HepG2 (cell line): ENCODE results near the gene PPM1H. TPM values are rescaled to one million over a fixed set of nuclear protein-coding genes. Genes with fewer than 3 reads are reported as not detected.

ENCODE experiments used
- ATAC-seq: fragments of 200-7000 bp; cut with Tn5 transposase; 3 replicates; pipeline ENCODE4 v1.9.1; 2020; ENCODE audit warnings: mild to moderate bottlenecking, moderate library complexity
- BruUV-seq: library from RNA; stranded (reverse); fragments of 400-500 nt; replicated peaks from 2 replicates; lab custom pipeline; 2021; lab: Mats Ljungman, UMichigan
- CTCF ChIA-PET: fragments of 300-600 bp; formaldehyde crosslinking; extraction: SDS; loops from one replicate; lab custom pipeline; 2021; ENCODE audit warnings: low total read pairs, inconsistent platforms, low intra/inter-chr PET ratio; lab: Yijun Ruan, JAX
- POLR2A ChIA-PET: fragments of 350-600 bp; sonication (Branson Sonifier 250); formaldehyde crosslinking; loops from one replicate; lab custom pipeline; 2020; ENCODE audit warnings: antibody characterized with exemption, inconsistent platforms; lab: Yijun Ruan, JAX
- DNase-seq: peaks from one replicate; pipeline ENCODE4 v3.0.0-alpha.2; 2015; ENCODE audit warnings: low spot score
- FAIRE-seq: peaks from 3 replicates; lab custom pipeline; 2011; peaks lifted over from hg19 to GRCh38; lab: Jason Lieb, UNC
- H2AFZ ChIP-seq: one replicate; pipeline ENCODE4 v1.6.1; 2011; ENCODE audit warnings: low read length, inconsistent platforms
- H3K27ac ChIP-seq: fragments of 300-600 bp; 3 replicates; pipeline ENCODE4 v1.8.0; 2011; ENCODE audit warnings: mixed run types, mild to moderate bottlenecking, mixed read lengths, low read length, inconsistent platforms; ENCODE audit not compliant: insufficient read depth; ENCODE audit errors: extremely low read length
- H3K27me3 ChIP-seq, 2 experiments: fragments of 200-600 bp in 1 of 2; 2 replicates in 1 of 2; 3 replicates in 1 of 2; pipeline versions ENCODE4 v1.6.0 to v1.8.0; 2011; ENCODE audit warnings: low read length in 2 of 2, mild to moderate bottlenecking in 2 of 2, moderate library complexity in 2 of 2, inconsistent platforms in 1 of 2; ENCODE audit not compliant: insufficient read depth in 2 of 2, control insufficient read depth in 1 of 2
- H3K36me3 ChIP-seq, 2 experiments: fragments of 200-600 bp in 1 of 2; replicated peaks in 1 of 2; 2 replicates in 1 of 2; 3 replicates in 1 of 2; pipeline versions ENCODE4 v1.5.1 to v1.8.0; 2011; ENCODE audit warnings: low read length in 2 of 2, inconsistent platforms in 1 of 2; ENCODE audit not compliant: insufficient read depth in 2 of 2, control insufficient read depth in 1 of 2
- H3K4me1 ChIP-seq: 2 replicates; pipeline ENCODE4 v1.5.1; 2012; ENCODE audit warnings: low read length, inconsistent platforms; ENCODE audit not compliant: insufficient read depth
- H3K4me2 ChIP-seq: 2 replicates; pipeline ENCODE4 v1.6.0; 2011; ENCODE audit warnings: low read depth, low read length, inconsistent platforms
- H3K4me3 ChIP-seq, 3 experiments: fragments of 200-600 bp in 1 of 3; sonication (generic), shearing (Covaris generic) in 1 of 3; replicated peaks in 1 of 3; 2 replicates each; pipeline ENCODE4 v1.5.1; 2011 to 2016; ENCODE audit warnings: low read length in 3 of 3, inconsistent platforms in 2 of 3, low read depth in 2 of 3, mild to moderate bottlenecking in 2 of 3, control low read depth in 1 of 3, mixed read lengths in 1 of 3; ENCODE audit not compliant: insufficient read depth in 1 of 3
- H3K79me2 ChIP-seq: one replicate; pipeline ENCODE4 v1.6.1; 2011; ENCODE audit warnings: low read length, inconsistent platforms; ENCODE audit not compliant: insufficient read depth
- H3K9ac ChIP-seq: 2 replicates; pipeline ENCODE4 v1.6.0; 2011; ENCODE audit warnings: mild to moderate bottlenecking, low read depth, low read length, inconsistent platforms; ENCODE audit not compliant: insufficient read depth
- H3K9me3 ChIP-seq: 2 replicates; pipeline ENCODE4 v1.5.1; 2012; ENCODE audit warnings: mild to moderate bottlenecking, low read length
- H4K20me1 ChIP-seq: 2 replicates; pipeline ENCODE4 v1.6.0; 2011; ENCODE audit warnings: inconsistent platforms, mild to moderate bottlenecking, low read length, moderate library complexity; ENCODE audit not compliant: insufficient read depth
- ATF7-NPFF ChIP-seq: sonication (generic); formaldehyde crosslinking; IDR thresholded peaks from 2 replicates; pipeline ENCODE4 v1.8.1; 2023; ENCODE audit warnings: mild to moderate bottlenecking, low read depth, missing genetic modification reagents, moderate library complexity
- CTCF ChIP-seq: sonication (generic); formaldehyde crosslinking; IDR thresholded peaks from 2 replicates; pipeline ENCODE4 v1.5.0; 2020; ENCODE audit warnings: mild to moderate bottlenecking, missing genetic modification reagents, moderate library complexity
- FOXK2 ChIP-seq: fragments of 450-650 bp; IDR thresholded peaks from 2 replicates; pipeline ENCODE4 v1.6.1; 2016
- KDM5A ChIP-seq: fragments of 200-600 bp; sonication (generic); IDR thresholded peaks from 2 replicates; pipeline ENCODE4 v1.7.0; 2018; ENCODE audit warnings: antibody characterized with exemption, mild to moderate bottlenecking, low read length, borderline replicate concordance
- PAWR ChIP-seq: sonication (generic); formaldehyde crosslinking; IDR thresholded peaks from 2 replicates; pipeline ENCODE4 v1.4.0; 2020; ENCODE audit warnings: missing genetic modification reagents, mild to moderate bottlenecking, borderline replicate concordance
- RNF2 ChIP-seq: fragments of 450-650 bp; conservative IDR thresholded peaks from 2 replicates; pipeline ENCODE4 v1.6.1; 2016; ENCODE audit warnings: low read depth
- STAG1 ChIP-seq: sonication (generic); formaldehyde crosslinking; IDR thresholded peaks from 2 replicates; pipeline ENCODE4 v1.4.0; 2020; ENCODE audit warnings: missing genetic modification reagents
- YEATS4 ChIP-seq: sonication (generic); formaldehyde crosslinking; IDR thresholded peaks from 2 replicates; pipeline ENCODE4 v1.4.0; 2020; ENCODE audit warnings: missing genetic modification reagents, borderline replicate concordance
- ZNF484 ChIP-seq: sonication (generic); formaldehyde crosslinking; IDR thresholded peaks from 2 replicates; pipeline ENCODE4 v1.5.1; 2020; ENCODE audit warnings: mild to moderate bottlenecking, low read depth, missing genetic modification reagents, borderline replicate concordance
- ZNF570 ChIP-seq: sonication (generic); formaldehyde crosslinking; IDR thresholded peaks from 2 replicates; pipeline ENCODE4 v1.4.0; 2020; ENCODE audit warnings: mild to moderate bottlenecking, missing genetic modification reagents, borderline replicate concordance
- WGBS: methylation state at CpG from one replicate; pipeline ENCODE4 v1.1.6; 2017; ENCODE audit warnings: low lambda C conversion rate; 5-methylcytosine and 5-hydroxymethylcytosine counted together
- in situ Hi-C: cut with HindIII; loops from 2 replicates; pipeline ENCODE4 v1.10.0; 2017; ENCODE audit warnings: low pct_unique_long_range_greater_than_20kb; ENCODE audit not compliant: extremely low pct_ligation_motif_present
- intact Hi-C: fragments of 100-400 bp; cut with micrococcal nuclease; formaldehyde crosslinking; loops from one replicate; pipeline ENCODE4 v1.10.0; 2022; ENCODE audit not compliant: unreplicated experiment
- polyA plus RNA-seq, 8 experiments: library from polyadenylated mRNA; depleted of rRNA in 3 of 8; stranded (reverse) in 7 of 8; unstranded in 1 of 8; fragments of >200 nt; fragmentation: Illumina TruSeq in 4 of 8; extraction: Trizol in 4 of 8; gene quantifications; 2 replicates each; pipeline versions ENCODE4 v1.2.1 to v1.2.3, GENCODE V29; 2011 to 2016; ENCODE audit warnings: low read depth in 4 of 8, missing spikeins in 1 of 8, mixed read lengths in 1 of 8; ENCODE audit not compliant: insufficient read depth in 1 of 8
- total RNA-seq, 5 experiments: library from RNA; depleted of rRNA; stranded (reverse); fragments of >200 nt; fragmentation: Illumina TruSeq; extraction: Trizol; gene quantifications; 2 replicates each; pipeline ENCODE4 v1.2.3, GENCODE V29; 2016; ENCODE audit warnings: low read depth in 1 of 5
- TF ChIP-seq, protein P1 (sequence below): sonication (generic); formaldehyde crosslinking; IDR thresholded peaks from 2 replicates; pipeline ENCODE4 v1.5.0; 2020; ENCODE audit warnings: mild to moderate bottlenecking, low read depth, missing genetic modification reagents, borderline replicate concordance
- TF ChIP-seq, protein P2 (sequence below): sonication (generic); formaldehyde crosslinking; IDR thresholded peaks from 2 replicates; pipeline ENCODE4 v1.5.0; 2020; ENCODE audit warnings: missing genetic modification reagents, mild to moderate bottlenecking, borderline replicate concordance
- TF ChIP-seq, protein P3 (sequence below): sonication (generic); formaldehyde crosslinking; IDR thresholded peaks from 2 replicates; pipeline ENCODE4 v1.5.0; 2020; ENCODE audit warnings: missing genetic modification reagents, mild to moderate bottlenecking, borderline replicate concordance

Gene PPM1H
- total and polyA plus RNA-seq, 2 of the 13 experiments (the other 11 are each of a cell fraction or from before 2014, with no cell fraction given): 29.1 to 38.1 TPM

- H2AFZ ChIP-seq: no peak overlapping the region
- peaks cover 13 to 57% of the 10 kb centered on the region in 2 experiments for H3K36me3 ChIP-seq
- ATAC-seq: no peak
- no peaks in the 10 kb centered on the region for H3K4me1 ChIP-seq
- H3K4me3 ChIP-seq: no peak overlapping the region
- H3K9ac ChIP-seq: no peak overlapping the region
- no peak for DNase-seq
- H3K79me2 ChIP-seq: peaks cover 14% of the 10 kb centered on the region
- CTCF ChIA-PET: no interaction called here
- in situ Hi-C loops (no loop called here), intact Hi-C loops (no loop called here)
- H4K20me1 ChIP-seq: no peaks in the 10 kb centered on the region
- no peaks in the 10 kb centered on the region for H3K27me3 ChIP-seq
- H3K27ac ChIP-seq: no peak overlapping the region
- TF ChIP-seq, protein P1, sequence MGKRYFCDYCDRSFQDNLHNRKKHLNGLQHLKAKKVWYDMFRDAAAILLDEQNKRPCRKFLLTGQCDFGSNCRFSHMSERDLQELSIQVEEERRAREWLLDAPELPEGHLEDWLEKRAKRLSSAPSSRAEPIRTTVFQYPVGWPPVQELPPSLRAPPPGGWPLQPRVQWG (CRISPR knock-in tag): no peak
- TF ChIP-seq KDM5A: no peak
- TF ChIP-seq CTCF (CRISPR knock-in tag): peak; percentile 40
- TF ChIP-seq STAG1 (CRISPR knock-in tag): peak; percentile 47
- no peak for TF ChIP-seq RNF2
- TF ChIP-seq YEATS4 (CRISPR knock-in tag): no peak
- POLR2A ChIA-PET: no interaction called here
- no peak overlapping the region for H3K4me2 ChIP-seq
- BruUV-seq: no TSS peak
- WGBS: 94% methylated on average over 4 of the region's 4 CpGs
- no peak for FAIRE-seq
- H3K9me3 ChIP-seq: no peaks in the 10 kb centered on the region
These were observed 132.0 kb downstream of the PPM1H start for GRCh38 chr12:62802984-62803383.

- Histone ChIP-seq H3K36me3 (peaks cover 14 to 58% of the 10 kb centered on the region in 2 experiments), H3K27me3 (no peaks in the 10 kb centered on the region), H4K20me1 (no peaks in the 10 kb centered on the region), H3K9me3 (no peaks in the 10 kb centered on the region), H3K27ac (no peak overlapping the region), H3K4me1 (no peaks in the 10 kb centered on the region), H3K9ac (no peak overlapping the region), H3K79me2 (peaks cover 14% of the 10 kb centered on the region), H3K4me3 (no peak overlapping the region), H3K4me2 (no peak overlapping the region), H2AFZ (no peak overlapping the region)
- ChIA-PET CTCF (no interaction called here), POLR2A (no interaction called here)
- no peak for ATAC-seq
- 92% methylated on average over 7 of the region's 7 CpGs for WGBS
- in situ Hi-C loops (no loop called here), intact Hi-C loops (no loop called here)
- TF ChIP-seq, protein P2, sequence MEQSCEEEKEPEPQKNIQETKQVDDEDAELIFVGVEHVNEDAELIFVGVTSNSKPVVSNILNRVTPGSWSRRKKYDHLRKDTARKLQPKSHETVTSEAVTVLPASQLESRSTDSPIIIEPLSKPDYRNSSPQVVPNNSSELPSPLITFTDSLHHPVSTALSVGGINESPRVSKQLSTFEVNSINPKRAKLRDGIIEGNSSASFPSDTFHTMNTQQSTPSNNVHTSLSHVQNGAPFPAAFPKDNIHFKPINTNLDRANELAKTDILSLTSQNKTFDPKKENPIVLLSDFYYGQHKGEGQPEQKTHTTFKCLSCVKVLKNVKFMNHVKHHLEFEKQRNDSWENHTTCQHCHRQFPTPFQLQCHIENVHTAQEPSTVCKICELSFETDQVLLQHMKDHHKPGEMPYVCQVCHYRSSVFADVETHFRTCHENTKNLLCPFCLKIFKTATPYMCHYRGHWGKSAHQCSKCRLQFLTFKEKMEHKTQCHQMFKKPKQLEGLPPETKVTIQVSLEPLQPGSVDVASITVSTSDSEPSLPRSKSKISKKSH (CRISPR knock-in tag): no peak
- TF ChIP-seq ATF7-NPFF (CRISPR knock-in tag): no peak
- TF ChIP-seq, protein P3, sequence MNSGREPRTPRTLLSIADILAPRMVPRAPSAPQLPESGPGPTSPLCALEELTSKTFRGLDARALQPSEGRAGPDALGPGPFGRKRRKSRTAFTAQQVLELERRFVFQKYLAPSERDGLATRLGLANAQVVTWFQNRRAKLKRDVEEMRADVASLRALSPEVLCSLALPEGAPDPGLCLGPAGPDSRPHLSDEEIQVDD (CRISPR knock-in tag): no peak
- no peak for TF ChIP-seq ZNF484 (CRISPR knock-in tag)
- TF ChIP-seq PAWR: no peak
- TF ChIP-seq ZNF570 (CRISPR knock-in tag): no peak
- TF ChIP-seq FOXK2: no peak
- FAIRE-seq: no peak
- no TSS peak for BruUV-seq
- DNase-seq: no peak
These were observed 132.6 kb downstream of the PPM1H start for GRCh38 chr12:62802321-62802720.
